ENCODE data around the gene CAB39. TPM values are rescaled to one million over a fixed set of nuclear protein-coding genes. Genes with fewer than 3 reads are reported as not detected.
"Not testable (repeated sequence)": the region's sequence is repeated elsewhere in the genome, so short reads cannot be mapped to it uniquely, and the experiment has no call there.

Gene CAB39
- total RNA-seq, 4 donors from 2014 or later = 61.2 to 110 (median 90.3) TPM

DNA sequence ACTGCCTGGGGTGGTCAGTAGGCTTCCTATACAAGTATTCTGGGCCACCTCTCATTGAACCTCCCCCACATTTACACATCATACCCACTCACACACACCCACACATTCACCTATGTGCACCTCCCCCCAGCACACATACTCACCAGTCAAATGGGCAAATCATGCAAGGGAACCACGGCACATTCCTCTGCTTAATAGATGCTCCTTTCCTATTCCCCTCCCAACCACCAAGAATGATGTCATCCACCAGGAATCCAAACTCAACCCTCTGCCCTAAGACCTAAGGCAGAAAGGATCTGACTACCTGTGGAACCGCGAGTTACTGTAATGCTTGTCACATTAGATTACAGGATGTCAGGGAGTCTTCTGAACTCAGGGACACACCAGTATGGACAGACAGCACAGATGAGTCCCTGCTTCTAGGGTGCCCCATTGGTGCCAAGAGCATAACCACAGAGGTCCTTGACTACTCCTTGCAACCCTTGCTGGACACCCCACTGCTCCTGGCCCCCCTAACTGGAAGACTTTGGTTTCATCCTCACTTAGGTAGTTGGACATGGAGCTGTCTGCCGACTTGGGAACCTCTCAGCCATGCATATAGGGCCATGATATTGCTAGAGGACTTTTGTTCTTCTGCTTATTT is 21.5 kb upstream of the CAB39 start:
- TF ChIP-seq, protein P1, sequence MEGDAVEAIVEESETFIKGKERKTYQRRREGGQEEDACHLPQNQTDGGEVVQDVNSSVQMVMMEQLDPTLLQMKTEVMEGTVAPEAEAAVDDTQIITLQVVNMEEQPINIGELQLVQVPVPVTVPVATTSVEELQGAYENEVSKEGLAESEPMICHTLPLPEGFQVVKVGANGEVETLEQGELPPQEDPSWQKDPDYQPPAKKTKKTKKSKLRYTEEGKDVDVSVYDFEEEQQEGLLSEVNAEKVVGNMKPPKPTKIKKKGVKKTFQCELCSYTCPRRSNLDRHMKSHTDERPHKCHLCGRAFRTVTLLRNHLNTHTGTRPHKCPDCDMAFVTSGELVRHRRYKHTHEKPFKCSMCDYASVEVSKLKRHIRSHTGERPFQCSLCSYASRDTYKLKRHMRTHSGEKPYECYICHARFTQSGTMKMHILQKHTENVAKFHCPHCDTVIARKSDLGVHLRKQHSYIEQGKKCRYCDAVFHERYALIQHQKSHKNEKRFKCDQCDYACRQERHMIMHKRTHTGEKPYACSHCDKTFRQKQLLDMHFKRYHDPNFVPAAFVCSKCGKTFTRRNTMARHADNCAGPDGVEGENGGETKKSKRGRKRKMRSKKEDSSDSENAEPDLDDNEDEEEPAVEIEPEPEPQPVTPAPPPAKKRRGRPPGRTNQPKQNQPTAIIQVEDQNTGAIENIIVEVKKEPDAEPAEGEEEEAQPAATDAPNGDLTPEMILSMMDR (IDR thresholded peaks at IDR 0.05) = no peak
- ATAC-seq (ENCODE audit: low FRiP score) (no peak), DNase-seq (ENCODE audit: low spot score) (no peak)

DNA sequence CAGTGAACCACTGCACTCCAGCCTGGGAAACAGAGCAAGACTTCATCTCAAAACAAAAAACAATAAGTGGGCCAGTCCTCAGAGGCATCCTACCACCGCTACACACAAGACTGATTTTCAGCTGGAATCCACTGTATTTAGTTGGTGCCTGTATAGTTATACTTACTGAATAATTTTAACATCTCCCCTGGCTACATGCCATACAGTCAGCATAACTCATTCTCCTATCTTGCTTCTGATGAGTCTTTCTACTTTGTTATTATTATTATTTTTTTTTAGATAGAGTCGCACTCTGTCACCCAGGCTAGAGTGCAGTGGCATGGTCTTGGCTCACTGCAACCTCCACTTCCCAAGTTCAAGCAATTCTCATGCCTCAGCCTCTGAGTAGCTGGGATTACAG is 19.9 kb upstream of the CAB39 start:
- ATAC-seq (ENCODE audit: low FRiP score) = no peak
- no peak for DNase-seq (ENCODE audit: low spot score)
- TF ChIP-seq, protein P1 (IDR thresholded peaks at IDR 0.05) = no peak

DNA sequence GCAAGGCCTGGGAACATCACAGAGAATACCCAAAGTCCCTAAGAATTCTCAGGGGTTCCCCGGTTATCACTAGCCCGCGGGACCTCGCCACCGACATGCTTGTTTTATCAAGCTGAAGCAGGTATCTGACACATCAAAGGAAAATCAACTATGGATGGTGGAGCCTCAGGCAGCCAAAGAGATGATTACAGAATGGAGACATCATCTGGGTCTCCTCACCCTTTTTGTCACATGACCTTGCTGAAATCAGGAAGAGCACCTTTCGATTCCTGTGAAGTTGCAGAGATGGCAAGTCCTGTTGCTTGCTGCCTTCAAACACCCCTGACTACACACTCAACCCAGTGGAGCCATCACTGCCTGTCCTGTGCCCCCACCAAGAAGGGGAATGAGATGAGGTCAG is 19.2 kb upstream of the CAB39 start:
- no peak for ATAC-seq (ENCODE audit: low FRiP score)
- TF ChIP-seq, protein P1 (IDR thresholded peaks at IDR 0.05) = no peak
- DNase-seq (ENCODE audit: low spot score) = no peak

DNA sequence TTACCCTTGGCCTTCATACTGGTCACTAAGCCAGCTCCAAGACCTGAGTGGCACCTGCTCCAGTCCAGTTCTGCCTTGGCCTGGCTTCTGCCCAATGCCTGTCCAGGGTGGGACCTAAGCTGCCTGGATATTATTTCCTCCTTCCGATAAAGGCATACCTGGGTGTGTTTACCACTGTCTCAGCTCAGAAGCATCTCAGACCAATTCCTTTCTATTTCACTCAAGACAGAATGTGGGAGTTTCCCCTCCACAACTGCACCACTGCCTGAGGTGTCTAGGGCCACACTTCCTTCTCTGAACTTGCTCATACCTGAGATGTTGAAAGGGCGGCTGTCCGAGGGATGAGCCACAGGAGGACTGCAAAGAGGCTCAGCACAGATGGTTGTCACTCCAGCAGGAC is 18.4 kb upstream of the CAB39 start:
- no peak for DNase-seq (ENCODE audit: low spot score)
- TF ChIP-seq, protein P1 (IDR thresholded peaks at IDR 0.05) = no peak
- no peak for ATAC-seq (ENCODE audit: low FRiP score)

DNA sequence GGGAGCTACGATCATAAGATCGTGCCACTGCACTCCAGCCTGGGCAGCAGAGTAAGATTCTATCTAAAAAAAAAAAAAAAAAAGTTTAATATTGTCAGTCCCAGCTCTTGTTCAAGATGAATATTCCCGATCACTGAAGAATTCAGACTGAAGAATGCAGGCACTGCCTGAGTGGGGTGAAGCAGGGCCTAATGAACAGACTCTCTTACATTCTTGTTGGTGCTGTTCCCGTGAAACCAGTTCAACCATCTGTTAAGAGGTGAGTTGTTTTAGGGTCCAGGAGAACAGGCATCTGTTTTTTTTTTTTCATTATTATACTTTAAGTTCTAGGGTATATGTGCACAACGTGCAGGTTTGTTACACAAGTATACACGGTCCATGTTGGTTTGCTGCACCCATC is 17.1 kb upstream of the CAB39 start:
- TF ChIP-seq, protein P1 (IDR thresholded peaks at IDR 0.05) = no peak
- DNase-seq (ENCODE audit: low spot score) (no peak), ATAC-seq (ENCODE audit: low FRiP score) (no peak)

DNA sequence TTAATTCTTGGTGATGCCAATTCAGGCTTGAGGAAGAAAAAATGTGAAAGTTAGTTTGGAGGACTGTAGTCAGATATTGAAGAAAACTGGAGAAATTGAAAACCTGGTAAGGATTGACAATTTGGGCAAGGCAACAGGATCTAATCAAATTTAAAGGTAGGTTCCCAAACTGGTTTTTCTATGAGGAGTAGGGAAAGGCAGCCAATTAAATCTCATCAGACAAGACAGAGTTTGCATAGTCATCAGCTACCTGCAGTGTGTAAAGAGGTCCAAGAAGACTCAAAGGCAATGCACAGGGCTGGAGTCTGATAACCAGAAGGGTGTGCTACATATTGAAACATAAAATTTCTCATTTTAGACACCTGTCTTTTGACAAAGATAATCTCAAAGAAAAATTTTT is 16.0 kb upstream of the CAB39 start:
- TF ChIP-seq, protein P1 (IDR thresholded peaks at IDR 0.05) = no peak
- no peak for ATAC-seq (ENCODE audit: low FRiP score)
- DNase-seq (ENCODE audit: low spot score) = no peak

DNA sequence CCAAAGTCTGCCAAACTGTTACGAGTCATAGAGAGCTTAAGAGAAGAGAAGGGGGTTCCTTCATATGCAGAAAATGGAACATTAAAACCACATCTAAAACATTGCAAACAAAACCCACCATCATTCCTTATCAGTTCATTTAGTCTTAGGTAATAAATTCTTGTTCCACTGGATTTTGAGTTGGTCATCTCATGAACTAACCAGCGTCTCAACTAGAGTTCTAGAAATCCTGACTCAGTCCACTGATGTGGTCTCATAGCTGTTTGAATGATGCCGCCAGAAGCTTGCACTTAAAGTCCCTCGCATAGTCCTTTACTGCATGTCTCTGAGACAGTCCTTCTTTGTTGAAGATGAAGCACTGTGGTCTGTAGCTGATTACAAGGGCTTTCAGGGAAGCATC is 15.0 kb upstream of the CAB39 start:
- DNase-seq (ENCODE audit: low spot score) (no peak), ATAC-seq (ENCODE audit: low FRiP score) (no peak)
- TF ChIP-seq, protein P1 (IDR thresholded peaks at IDR 0.05) = no peak

DNA sequence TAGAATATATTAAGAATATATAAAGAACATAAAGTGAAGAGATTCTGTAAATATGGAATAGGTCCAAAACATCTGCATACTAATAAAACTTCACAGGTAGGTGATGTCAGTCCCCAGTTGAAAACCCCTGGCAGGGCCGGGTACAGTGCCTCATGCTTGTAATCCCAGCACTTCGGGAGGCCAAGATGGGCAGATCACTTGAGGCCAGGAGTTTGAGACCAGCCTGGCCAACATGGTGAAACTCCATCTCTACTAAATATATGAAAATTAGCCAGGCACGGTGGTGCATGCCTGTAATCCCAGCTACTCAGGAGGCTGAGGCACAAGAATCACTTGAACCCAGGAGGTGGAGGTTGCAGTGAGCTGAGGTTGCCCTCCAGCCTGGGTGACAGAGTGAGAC is 13.9 kb upstream of the CAB39 start:
- DNase-seq (ENCODE audit: low spot score); ATAC-seq (ENCODE audit: low FRiP score): not testable (repeated sequence)

Measured in omental fat pad (tissue), 4 donors.